RWPE2 (cell line): ENCODE measurements around the gene LAP3.

Experiments used
- ATAC-seq: fragments of 200-7000 bp; cut with Tn5 transposase; 3 replicates; pipeline ENCODE4 v1.9.1; 2021; ENCODE audit warnings: low read depth
- DNase-seq: peaks from one replicate; pipeline ENCODE4 v3.0.0-alpha.2; 2020; ENCODE audit warnings: low spot score
- H3K27ac ChIP-seq: fragments of 450-650 bp; 2 replicates; pipeline ENCODE4 v1.5.1; 2017; ENCODE audit warnings: mild to moderate bottlenecking; ENCODE audit not compliant: poor library complexity, severe bottlenecking
- H3K27me3 ChIP-seq: fragments of 250-450 bp; sonication (Bioruptor Pico); 2 replicates; pipeline ENCODE4 v1.5.1; 2021; ENCODE audit warnings: mild to moderate bottlenecking, moderate library complexity; ENCODE audit not compliant: insufficient read depth, poor library complexity, severe bottlenecking
- H3K36me3 ChIP-seq: fragments of 250-450 bp; sonication (Bioruptor Pico); 2 replicates; pipeline ENCODE4 v1.5.1; 2020; ENCODE audit warnings: low read depth, mild to moderate bottlenecking, moderate library complexity
- H3K4me1 ChIP-seq: fragments of 250-450 bp; sonication (Bioruptor Pico); 2 replicates; pipeline ENCODE4 v1.5.1; 2021; ENCODE audit warnings: mild to moderate bottlenecking, moderate library complexity; ENCODE audit not compliant: insufficient read depth, poor library complexity, severe bottlenecking
- H3K4me3 ChIP-seq: fragments of 250-450 bp; sonication (Bioruptor Pico); 2 replicates; pipeline ENCODE4 v1.5.1; 2021; ENCODE audit warnings: mild to moderate bottlenecking, moderate library complexity; ENCODE audit not compliant: severe bottlenecking
- H3K9me3 ChIP-seq: fragments of 250-450 bp; sonication (Bioruptor Pico); 2 replicates; pipeline ENCODE4 v1.5.1; 2021; ENCODE audit warnings: mild to moderate bottlenecking, moderate library complexity; ENCODE audit not compliant: severe bottlenecking
- TF ChIP-seq, protein P1 (sequence below): fragments of 450-650 bp; IDR thresholded peaks from one replicate; pipeline ENCODE4 v1.5.1; 2017; ENCODE audit warnings: mild to moderate bottlenecking, moderate library complexity; ENCODE audit not compliant: poor library complexity, severe bottlenecking

The LAP3 gene

DNA sequence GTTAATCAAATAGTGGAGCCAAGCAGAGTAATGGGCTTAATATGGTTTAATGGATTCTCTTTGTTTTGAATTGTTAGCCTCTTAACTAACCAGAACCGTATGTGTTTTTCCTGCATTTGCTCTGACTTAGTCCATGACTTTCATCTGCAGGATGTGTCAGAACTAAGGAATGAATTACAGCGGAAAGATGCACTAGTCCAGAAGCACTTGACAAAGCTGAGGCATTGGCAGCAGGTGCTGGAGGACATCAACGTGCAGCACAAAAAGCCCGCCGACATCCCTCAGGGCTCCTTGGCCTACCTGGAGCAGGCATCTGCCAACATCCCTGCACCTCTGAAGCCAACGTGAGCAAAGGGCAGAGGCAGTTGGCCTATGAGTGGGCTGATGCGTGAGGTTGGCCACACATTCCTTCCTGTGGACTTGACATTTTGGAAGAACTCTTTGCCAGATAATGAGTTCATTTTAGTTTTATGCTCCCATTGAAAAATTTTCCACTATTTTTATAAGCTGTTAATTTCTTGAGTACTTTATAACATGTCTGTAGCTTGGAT lies 46.5 kb downstream of the LAP3 start:
- Histone ChIP-seq H3K4me1 (no peaks in the 10 kb centered on the region), H3K36me3 (peaks cover 89% of the 10 kb centered on the region), H3K9me3 (no peaks in the 10 kb centered on the region), H3K27me3 (no peaks in the 10 kb centered on the region), H3K27ac (no peak overlapping the region), H3K4me3 (no peak overlapping the region)
- TF ChIP-seq, protein P1, sequence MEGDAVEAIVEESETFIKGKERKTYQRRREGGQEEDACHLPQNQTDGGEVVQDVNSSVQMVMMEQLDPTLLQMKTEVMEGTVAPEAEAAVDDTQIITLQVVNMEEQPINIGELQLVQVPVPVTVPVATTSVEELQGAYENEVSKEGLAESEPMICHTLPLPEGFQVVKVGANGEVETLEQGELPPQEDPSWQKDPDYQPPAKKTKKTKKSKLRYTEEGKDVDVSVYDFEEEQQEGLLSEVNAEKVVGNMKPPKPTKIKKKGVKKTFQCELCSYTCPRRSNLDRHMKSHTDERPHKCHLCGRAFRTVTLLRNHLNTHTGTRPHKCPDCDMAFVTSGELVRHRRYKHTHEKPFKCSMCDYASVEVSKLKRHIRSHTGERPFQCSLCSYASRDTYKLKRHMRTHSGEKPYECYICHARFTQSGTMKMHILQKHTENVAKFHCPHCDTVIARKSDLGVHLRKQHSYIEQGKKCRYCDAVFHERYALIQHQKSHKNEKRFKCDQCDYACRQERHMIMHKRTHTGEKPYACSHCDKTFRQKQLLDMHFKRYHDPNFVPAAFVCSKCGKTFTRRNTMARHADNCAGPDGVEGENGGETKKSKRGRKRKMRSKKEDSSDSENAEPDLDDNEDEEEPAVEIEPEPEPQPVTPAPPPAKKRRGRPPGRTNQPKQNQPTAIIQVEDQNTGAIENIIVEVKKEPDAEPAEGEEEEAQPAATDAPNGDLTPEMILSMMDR: no peak
- ATAC-seq (no peak), DNase-seq (no peak)

DNA sequence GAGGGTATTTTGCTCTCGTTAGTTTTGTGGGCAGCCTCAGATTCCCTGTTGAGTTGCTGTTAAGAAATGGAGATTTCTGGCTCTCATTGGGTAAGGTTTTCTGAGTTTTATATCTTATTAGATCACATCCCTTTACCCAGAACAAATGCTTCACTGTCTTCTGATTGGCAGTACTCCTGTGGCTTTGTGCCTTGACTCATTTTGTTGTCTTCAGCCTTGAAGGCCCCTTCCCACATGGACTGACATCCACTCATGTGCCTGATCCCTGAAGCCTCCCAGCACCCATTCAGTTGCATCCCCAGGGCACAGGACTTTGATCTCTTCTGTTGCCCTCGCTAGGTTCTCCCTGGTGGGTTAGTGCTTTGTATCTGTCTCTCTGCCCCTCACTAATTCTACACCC lies 47.8 kb downstream of the LAP3 start:
- Histone ChIP-seq H3K36me3 (peaks cover 90% of the 10 kb centered on the region), H3K9me3 (no peaks in the 10 kb centered on the region), H3K27me3 (no peaks in the 10 kb centered on the region), H3K4me1 (no peaks in the 10 kb centered on the region), H3K4me3 (no peak overlapping the region), H3K27ac (no peak overlapping the region)
- DNase-seq: no peak
- ATAC-seq: no peak
- TF ChIP-seq, protein P1: no peak

DNA sequence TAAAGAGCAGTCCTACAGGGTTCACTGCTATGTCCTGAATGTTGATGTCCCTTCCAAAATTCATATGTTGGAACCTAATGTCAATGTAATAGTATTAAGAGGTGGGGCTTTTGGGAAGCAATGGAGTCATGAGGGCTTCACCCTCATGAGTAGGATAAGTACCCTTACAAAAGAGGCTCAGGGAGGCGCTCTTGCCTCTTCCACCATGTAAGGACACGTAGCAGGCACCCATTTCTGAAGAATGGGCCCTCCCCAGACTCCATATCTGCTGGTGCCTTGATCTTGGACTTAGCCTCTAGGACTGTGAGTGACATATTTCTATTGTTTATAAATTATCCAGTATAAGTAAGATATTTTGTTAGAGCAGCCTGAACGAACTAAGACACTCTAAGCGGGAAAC lies 53.2 kb downstream of the LAP3 start:
- Histone ChIP-seq H3K4me1 (no peaks in the 10 kb centered on the region), H3K9me3 (no peaks in the 10 kb centered on the region), H3K27me3 (no peaks in the 10 kb centered on the region), H3K36me3 (peaks cover 85% of the 10 kb centered on the region), H3K4me3 (no peak overlapping the region), H3K27ac (no peak overlapping the region)
- ATAC-seq: no peak
- TF ChIP-seq, protein P1: no peak
- no peak for DNase-seq

DNA sequence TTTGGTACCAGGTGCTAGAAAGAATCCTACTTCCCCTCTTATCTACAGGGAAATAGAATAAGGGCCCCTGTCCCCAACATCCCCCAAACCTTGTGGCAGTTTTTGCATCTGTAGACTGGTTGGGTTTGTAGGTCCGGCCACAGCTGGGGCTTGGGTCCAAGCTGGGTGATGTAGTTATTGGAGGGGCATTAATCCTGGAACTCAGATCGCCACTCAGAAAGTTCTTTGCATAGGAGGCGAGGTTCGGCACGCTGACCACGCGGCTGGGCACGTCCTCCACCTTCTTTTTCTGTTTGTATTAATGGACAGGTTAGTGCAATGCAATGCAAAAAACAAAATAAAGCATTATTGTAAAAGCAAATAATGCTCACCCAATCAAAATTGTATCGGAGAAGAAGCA lies 56.6 kb downstream of the LAP3 start:
- no peak overlapping the region for H3K4me3 ChIP-seq
- ATAC-seq (no peak), DNase-seq (no peak)
- H3K27me3 ChIP-seq: no peaks in the 10 kb centered on the region
- TF ChIP-seq, protein P1: no peak
- no peaks in the 10 kb centered on the region for H3K4me1 ChIP-seq
- H3K27ac ChIP-seq: no peak overlapping the region
- peaks cover 57% of the 10 kb centered on the region for H3K36me3 ChIP-seq
- H3K9me3 ChIP-seq: no peaks in the 10 kb centered on the region

DNA sequence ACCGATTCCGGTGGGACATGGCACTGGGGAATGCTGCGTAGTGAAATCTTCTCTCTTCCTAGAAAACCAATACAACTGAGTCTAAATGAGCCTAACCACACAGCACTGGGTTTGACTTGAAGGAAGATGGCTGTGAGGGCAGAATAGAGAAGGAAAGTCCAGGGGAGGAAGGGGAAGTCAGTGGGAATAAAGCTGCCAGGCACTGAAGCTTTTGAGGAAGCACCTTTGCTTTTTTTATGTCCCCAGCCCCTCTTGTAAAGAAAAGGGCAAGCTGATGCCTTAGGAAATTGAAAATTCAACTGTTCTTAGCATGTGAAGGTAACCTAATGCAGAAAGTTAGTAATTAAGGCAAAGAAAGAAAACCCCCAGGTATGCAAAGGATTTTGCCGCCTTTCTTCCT lies 58.1 kb downstream of the LAP3 start:
- no peaks in the 10 kb centered on the region for H3K27me3 ChIP-seq
- H3K36me3 ChIP-seq: peaks cover 44% of the 10 kb centered on the region
- no peaks in the 10 kb centered on the region for H3K9me3 ChIP-seq
- no peak overlapping the region for H3K27ac ChIP-seq
- no peak for DNase-seq
- ATAC-seq: no peak
- H3K4me3 ChIP-seq: no peak overlapping the region
- H3K4me1 ChIP-seq: no peaks in the 10 kb centered on the region
- TF ChIP-seq, protein P1: no peak
